ENCODE results near the gene POLD1. TPM values are rescaled to one million over a fixed set of nuclear protein-coding genes. Genes with fewer than 3 reads are reported as not detected.

Gene POLD1
- total and polyA plus RNA-seq, 2 of the 13 experiments (the other 11 are each of a cell fraction or from before 2014, with no cell fraction given), result 17.4 to 54.0 TPM

GRCh38 chr19:50376166-50377050, 7.7 kb upstream of the POLD1 start, which contains the start of gene NR1H2 (continued):
- TF ChIP-seq JARID2 (CRISPR knock-in tag; IDR thresholded peaks at IDR 0.05; ENCODE audit: insufficient replicate concordance) (peak; percentile 43), MYC (CRISPR knock-in tag; IDR thresholded peaks at IDR 0.05; ENCODE audit: borderline replicate concordance) (no peak; the same call in 1 of the 2 replicates), ZNF280D (CRISPR knock-in tag; IDR thresholded peaks at IDR 0.05) (0 out of 2 replicates have a peak, but pooled peaks have one; percentile 23), DNMT3B (CRISPR knock-in tag; conservative IDR thresholded peaks at IDR 0.05) (0 out of 2 replicates have a peak, but pooled peaks have one; percentile 53), CEBPG (CRISPR knock-in tag; IDR thresholded peaks at IDR 0.05) (peak; percentile 78), ZNF703 (CRISPR knock-in tag; IDR thresholded peaks at IDR 0.05; ENCODE audit: borderline replicate concordance) (0 out of 2 replicates have a peak, but pooled peaks have one; percentile 37), CBFB (CRISPR knock-in tag; IDR thresholded peaks at IDR 0.05) (0 out of 2 replicates have a peak, but pooled peaks have one; percentile 38), TSC22D2 (CRISPR knock-in tag; IDR thresholded peaks at IDR 0.05; ENCODE audit: borderline replicate concordance) (no peak), KIAA2018 (CRISPR knock-in tag; IDR thresholded peaks at IDR 0.05; ENCODE audit: borderline replicate concordance) (no peak), NFYC (CRISPR knock-in tag; IDR thresholded peaks at IDR 0.05) (no peak), FOXO4 (CRISPR knock-in tag; conservative IDR thresholded peaks at IDR 0.05) (no peak), ZNF589 (CRISPR knock-in tag; conservative IDR thresholded peaks at IDR 0.05) (no peak), GTF2F1 (IDR thresholded peaks at IDR 0.05; ENCODE audit: low read length) (no peak), RXRB (CRISPR knock-in tag; IDR thresholded peaks at IDR 0.05; ENCODE audit: borderline replicate concordance) (peak; percentile 70), FOXK2 (IDR thresholded peaks at IDR 0.05) (peak; percentile 77), TCF12 (IDR thresholded peaks at IDR 0.05) (no peak), TCF12 (CRISPR knock-in tag; IDR thresholded peaks at IDR 0.05) (no peak)

All from HepG2 (cell line).